Middle frontal gyrus (tissue), 1 donor: ENCODE measurements around the gene DHRS7B.
"Not testable (repeated sequence)": the region's sequence is repeated elsewhere in the genome, so short reads cannot be mapped to it uniquely, and the experiment has no call there.

Experiments
- DNase-seq: peaks from one replicate; pipeline ENCODE4 v3.0.0-alpha.2; 2015; ENCODE audit warnings: low spot score; ENCODE audit errors: extremely low spot score

Gene DHRS7B

GRCh38 chr17:21107067-21107650 lies 19.6 kb upstream of the DHRS7B start:
- DNase-seq, result not testable (repeated sequence)

GRCh38 chr17:21108651-21109050 lies 18.1 kb upstream of the DHRS7B start:
- no peak for DNase-seq

DNA sequence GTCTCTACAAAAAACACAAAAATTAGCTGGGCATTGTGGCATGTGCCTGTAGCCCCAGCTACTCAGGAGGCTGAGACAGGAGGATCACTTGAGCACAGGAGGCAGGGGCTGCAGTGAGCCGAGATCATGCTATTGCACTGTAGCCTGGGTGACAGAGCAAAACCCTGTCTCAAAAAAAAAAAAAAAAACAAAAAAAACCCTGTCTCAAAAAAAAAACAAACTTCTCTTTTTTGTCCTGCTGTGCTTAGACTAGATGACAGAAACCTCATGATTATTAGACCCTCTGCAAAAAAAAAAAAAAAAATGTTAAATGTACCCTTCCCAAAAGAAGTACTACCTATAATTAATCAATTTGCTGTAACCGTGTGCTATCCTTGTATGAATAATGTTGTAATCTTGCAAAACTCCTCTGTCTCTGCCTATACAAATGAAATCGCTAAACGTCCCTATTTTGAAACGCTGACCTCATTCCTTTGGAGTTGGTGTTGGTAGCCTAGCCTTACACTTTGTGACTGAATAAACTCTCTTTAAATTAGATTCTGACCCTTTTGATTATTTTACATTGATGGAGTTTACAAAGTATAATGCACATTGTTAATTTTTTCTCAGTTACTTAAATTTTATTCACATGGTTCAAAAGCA lies 13.6 kb upstream of the DHRS7B start:
- no peak for DNase-seq

DNA sequence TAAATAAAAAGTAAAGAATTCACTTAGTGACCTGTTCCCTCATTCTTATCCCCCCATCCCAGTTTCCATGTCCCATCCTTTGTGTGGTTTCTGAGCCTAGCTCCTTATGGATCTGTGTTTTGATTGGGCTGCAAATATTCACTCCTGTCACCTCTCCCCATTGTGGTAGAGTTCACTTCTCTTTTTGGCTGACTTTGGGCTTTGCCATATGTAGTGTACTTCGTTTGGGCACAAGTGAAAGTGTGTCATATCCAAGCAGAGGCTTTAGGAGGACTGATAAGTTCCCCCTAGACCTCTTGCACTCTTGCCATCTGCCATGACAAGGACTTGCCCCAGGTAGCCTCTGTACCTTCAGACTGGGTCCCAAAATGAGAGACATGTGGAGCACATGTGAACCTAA lies 13.0 kb upstream of the DHRS7B start:
- DNase-seq, result no peak

DNA sequence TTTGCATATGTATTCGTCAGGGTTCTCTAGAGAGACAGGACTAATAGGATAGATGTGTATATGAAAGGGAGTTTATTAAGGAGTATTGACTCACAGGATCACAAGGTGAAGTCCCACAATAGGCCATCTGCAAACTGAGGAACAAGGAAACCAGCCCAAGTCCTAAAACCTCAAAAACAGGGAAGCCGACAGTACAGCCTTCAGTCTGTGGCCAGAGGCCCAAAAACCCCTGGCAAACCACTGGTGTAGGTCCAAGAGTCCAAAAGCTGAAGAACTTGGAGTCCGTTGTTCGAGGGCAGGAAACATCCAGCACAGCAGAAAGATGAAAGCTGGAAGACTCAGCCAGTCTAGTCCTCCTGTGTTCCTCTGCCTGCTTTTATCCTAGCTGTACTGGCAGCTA lies 12.0 kb upstream of the DHRS7B start:
- not testable (repeated sequence) for DNase-seq

DNA sequence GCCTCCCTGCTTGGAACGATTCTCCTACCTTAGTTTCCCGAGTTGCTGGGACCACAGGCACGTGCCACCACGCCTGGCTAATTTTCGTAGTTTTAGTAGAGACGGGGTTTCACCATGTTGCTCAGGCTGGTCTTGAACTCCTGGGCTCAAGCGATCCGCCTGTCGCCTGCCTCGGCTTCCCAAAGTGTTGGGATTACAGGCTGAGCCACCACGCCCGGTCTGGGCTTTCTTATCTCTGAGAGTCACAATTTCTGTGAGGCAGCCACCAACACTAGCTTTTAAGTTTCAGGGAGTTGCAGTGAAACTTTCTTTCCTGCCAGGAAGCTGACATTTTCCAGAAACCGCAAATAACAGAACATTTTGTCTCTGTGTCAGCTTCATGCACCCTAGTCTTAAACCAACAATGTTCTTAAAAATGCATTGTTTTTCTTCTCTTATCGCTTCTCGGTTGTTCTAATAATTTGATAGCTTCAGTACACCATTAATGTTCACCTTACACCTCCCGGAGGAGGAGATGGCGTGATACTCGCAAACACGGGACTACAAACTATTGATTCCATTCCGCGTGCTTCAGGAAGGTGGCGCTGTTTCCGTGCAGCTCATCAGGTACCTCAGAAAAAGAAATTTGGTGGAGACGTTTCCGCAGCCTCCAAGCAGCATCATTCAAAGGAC lies 7.4 kb upstream of the DHRS7B start:
- DNase-seq, result peak; percentile 51

- DNase-seq, result no peak
These were observed 6.9 kb upstream of the DHRS7B start for GRCh38 chr17:21119919-21120249.

DNA sequence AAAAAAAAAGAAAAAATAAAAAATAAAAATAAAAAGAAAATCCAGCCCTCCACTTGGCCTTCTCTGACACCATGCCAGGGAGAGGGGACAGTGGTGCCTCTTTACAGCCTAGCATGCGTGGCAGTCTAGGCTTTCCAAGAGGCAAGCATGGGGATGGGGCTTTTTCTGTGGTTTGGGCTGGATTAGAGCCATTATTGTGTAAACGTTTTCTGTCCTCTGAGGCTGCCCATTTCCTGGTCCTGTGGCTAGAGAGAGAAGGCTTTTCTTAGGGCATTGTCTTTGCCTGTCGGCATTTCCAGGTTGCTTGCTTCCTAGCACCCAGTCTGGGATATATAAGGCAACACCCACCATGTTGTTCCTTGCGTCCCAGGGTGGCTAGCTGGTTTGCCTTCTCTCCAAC lies 2.7 kb upstream of the DHRS7B start:
- no peak for DNase-seq

DNA sequence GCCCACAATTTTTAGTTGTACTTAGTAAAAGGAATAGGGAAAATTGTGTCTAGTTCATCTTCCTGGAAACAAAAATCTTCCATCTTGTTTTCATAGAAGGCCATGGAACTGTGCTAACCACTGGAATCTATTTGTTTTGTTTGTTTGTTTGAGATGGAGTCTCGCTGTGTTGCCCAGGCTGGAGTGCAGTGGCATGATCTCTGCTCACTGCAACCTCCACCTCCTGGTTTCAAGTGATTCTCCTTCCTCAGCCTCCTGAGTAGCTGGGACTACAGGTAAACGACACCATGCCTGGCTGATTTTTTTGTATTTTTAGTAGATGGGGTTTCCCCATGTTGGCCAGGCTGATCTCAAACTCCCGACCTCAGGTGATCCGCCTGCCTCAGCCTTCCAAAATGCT lies 2.2 kb upstream of the DHRS7B start:
- DNase-seq, result not testable (repeated sequence)

GRCh38 chr17:21125862-21126261 lies 902 bp upstream of the DHRS7B start:
- no peak for DNase-seq

DNA sequence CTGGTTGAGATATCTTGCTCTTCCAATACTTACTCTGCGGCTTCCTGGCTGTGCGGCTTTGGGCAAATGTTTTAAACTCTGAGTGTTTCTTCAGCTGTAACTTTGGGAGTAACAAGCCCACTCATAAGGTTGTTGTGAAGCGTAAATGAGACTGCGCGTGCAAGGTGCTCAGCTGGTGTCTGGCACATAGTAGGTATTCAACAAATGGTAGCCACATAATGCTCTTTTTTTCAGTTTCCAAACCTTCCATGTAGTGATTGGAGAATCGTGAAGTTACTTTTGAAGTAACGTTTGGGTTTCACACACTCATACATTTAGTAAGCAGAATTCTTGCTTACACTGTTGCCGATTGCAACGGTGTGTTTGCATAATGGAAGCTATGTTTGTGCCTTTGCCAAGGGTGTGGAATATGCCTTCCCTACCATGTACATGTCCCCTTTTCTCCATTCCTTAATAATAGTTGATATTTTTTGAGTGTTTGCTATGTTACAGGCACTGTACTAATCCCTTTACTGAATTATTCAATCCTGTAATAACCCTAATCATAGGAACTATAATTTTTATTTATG lies 829 bp downstream of the DHRS7B start:
- DNase-seq, result no peak

DNA sequence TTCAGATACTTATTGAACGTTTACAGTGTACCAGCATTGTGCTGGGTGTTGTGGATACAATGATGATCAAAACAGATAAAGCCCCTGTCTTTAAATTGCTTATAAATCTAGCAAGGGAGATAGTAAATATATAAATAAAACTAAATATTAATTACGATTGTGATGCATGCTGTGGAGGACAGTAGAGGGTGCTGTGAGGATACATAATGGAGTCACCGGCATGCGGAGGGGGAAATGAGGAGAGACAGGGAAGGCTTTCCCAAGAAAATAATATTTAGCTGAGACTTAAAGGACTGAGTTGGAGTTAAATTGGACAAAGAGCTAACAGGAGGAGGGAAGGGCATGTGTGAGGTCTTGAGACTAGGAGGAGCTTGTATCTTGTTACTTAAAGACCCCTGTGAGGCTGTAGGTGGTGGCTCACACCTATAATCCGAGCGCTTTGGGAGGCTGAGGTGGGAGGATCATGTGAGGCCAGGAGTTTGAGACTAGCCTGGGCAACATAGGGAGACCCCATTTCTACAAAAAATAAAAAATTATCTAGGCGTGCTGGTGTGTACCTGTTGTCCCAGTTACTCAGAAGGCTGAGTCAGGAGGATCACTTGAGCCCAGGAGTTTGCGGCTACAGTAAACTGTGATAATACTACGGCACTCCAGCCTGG lies 2.4 kb downstream of the DHRS7B start:
- no peak for DNase-seq

DNA sequence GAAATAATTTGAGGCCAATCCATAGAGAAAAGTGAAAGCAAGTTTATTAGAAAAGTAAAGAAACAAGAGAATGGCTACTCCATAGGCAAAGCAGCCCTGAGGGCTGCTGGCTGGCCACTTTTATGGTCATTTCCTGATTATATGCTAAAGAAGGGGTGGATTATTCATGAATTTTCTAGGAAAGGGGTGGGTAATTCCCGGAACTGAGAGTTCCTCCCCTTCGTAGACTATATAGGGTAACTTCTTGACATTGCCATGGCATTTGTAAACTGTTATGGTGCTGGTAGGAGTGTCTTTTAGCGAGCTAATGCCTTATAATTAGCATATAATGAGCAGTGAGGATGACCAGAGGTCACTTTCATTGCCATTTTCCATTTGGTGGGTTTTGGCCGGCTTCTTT lies 4.4 kb downstream of the DHRS7B start:
- DNase-seq, result no peak

GRCh38 chr17:21132428-21132827 lies 5.7 kb downstream of the DHRS7B start:
- no peak for DNase-seq

DNA sequence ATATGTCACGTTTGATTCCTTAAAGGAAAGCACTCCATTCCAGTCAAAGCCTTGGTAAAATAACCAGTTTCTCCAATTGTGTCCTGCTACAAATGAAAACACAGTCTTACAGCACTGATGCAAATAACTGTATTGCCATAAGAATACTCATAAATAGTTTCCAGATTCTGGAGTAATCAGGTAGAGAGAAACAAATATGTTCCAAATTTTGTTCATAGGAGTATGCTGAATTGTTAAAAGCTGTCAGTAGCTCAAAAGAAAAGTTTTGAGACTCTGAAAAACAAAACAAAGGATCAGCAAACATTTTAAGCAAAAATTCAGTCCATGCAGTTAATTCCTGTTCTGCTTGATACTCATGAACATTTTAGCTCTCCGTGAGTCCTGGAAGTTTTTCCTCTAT lies 7.8 kb downstream of the DHRS7B start:
- DNase-seq, result no peak

GRCh38 chr17:21140911-21141310 lies 14.1 kb downstream of the DHRS7B start:
- DNase-seq, result no peak

DNA sequence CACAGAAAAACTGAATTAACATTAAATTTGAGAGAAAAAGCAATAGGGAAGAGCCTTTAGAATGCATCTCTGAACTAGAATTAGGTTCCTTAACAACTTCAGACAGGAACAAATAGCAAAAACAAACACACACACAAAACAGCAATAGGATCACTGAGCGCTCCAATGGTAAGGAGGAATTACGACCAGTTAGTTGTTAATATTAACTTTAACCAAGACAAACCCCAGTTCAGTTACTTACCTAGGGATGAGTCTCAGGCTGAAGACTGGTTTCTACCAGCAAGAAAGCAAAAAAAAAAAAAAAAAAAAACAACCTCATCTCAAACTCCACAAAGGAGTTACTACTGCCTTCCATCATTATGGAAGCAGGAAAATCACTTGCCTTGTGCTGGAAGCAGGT lies 14.6 kb downstream of the DHRS7B start:
- DNase-seq, result no peak

GRCh38 chr17:21142065-21142464 lies 15.3 kb downstream of the DHRS7B start:
- not testable (repeated sequence) for DNase-seq

DNA sequence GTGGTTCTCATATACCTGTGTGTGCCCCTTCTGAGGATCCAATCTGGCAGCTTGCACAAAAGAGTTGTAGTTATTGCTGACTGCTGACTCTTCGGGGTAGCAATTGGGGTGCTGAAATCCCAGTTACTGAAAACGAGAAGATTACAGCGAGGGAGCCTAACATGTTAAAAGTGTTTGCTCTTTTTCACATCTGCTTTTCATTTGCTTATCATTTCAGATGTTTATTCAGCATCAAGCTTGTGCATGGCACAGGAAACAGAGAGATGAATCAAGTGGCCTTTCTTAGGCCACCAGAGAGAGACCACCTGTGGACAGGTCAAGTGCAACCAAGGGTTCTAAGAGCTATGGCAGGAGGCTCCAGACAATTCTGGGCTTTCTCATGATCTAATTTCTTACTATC lies 16.9 kb downstream of the DHRS7B start:
- DNase-seq, result no peak

DNA sequence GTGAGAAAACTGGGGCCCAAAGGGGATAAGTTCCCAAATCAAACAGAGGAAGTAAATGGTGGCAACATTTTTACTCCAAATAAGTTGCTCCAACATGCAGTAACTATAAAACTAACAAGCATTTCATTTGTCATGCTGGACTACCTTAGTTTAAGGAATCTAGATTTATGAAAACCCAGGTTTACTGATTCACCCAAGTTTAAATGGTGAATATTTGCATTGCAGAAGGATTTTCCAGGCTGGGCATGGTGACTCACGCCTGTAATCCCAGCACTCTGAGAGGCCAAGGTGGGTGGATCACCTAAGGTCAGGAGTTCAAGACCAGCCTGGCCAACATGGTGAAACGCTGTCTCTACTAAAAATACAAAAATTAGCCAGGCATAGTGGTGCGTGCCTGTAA lies 17.5 kb downstream of the DHRS7B start:
- DNase-seq, result not testable (repeated sequence)

DNA sequence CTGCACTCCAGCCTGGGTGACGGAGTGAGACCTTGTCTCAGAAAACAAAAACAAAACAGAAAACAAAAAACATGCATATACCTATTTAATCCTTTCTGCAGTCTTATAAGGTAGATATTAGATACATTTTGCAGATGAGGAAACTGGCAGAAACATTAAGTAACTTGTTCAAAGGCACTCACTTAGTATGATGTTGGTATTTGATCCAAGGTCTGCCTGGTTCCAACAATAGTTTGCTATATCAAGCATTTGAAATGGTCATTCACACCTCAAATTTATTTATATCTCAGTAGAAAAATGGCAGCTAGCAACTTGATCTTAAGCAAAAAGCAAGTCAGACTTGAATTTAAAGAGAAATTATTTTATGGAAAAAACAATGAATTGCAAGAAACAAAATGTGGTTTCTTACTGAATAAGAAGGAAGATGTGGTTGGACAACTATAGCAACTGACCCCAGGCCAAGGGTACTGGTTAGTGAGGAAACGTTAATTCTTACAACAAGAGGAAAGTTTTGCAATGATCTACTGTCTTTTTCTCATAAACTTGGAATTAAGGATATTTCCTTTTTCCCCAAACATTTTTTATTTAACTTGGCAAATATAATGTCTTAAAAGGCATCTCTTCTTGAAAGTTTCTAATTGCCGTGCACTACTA lies 19.7 kb downstream of the DHRS7B start:
- no peak for DNase-seq

DNA sequence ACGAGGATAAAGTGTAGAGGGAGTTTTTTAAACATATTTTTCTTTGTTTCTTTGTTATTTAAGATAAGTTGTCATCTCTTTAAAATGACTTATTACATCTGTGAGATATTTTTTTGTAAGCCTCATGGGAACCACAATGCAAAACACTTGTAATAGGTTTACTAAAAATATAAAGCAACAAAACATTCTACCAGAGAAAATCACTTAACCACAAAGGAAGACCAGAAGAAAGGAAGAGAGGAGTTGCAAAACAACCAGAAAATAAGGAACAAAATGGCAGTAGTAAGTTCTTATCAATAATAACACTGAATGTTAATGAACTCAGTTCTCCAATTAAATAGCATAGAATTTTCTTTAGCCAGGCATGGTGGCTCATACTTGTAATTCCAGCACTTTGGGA lies 22.9 kb downstream of the DHRS7B start:
- no peak for DNase-seq
